Keratinocyte (primary cell): Measurements from ENCODE around the gene BAHCC1. TPM values are rescaled to one million over a fixed set of nuclear protein-coding genes. Genes with fewer than 3 reads are reported as not detected.

Experiments
- DNase-seq: peaks from one replicate; pipeline ENCODE4 v3.0.0-alpha.2; 2011; ENCODE audit warnings: low read depth, missing footprints, low spot score
- FAIRE-seq: peaks from 2 replicates; lab custom pipeline; 2011; peaks lifted over from hg19 to GRCh38; lab: Jason Lieb, UNC
- H2AFZ ChIP-seq: 2 replicates; pipeline ENCODE4 v1.6.0; 2012; ENCODE audit warnings: low read length, control low read depth, inconsistent platforms; ENCODE audit not compliant: control insufficient read depth
- H3K27ac ChIP-seq: 2 replicates; pipeline ENCODE4 v1.5.1; 2011; ENCODE audit warnings: low read length; ENCODE audit not compliant: control insufficient read depth, insufficient read depth
- H3K27me3 ChIP-seq: 3 replicates; pipeline ENCODE4 v1.6.0; 2011; ENCODE audit warnings: low read length; ENCODE audit not compliant: control insufficient read depth, insufficient read depth; ENCODE audit errors: extremely low read depth
- H3K36me3 ChIP-seq, 2 experiments: 2 replicates in 1 of 2; 3 replicates in 1 of 2; pipeline ENCODE4 v1.5.1; 2011; ENCODE audit warnings: low read length in 2 of 2, mild to moderate bottlenecking in 1 of 2; ENCODE audit not compliant: control insufficient read depth in 2 of 2, insufficient read depth in 2 of 2; ENCODE audit errors: extremely low read depth in 1 of 2
- H3K4me1 ChIP-seq: 3 replicates; pipeline ENCODE4 v1.5.1; 2011; ENCODE audit warnings: low read length; ENCODE audit not compliant: control insufficient read depth, insufficient read depth; ENCODE audit errors: extremely low read depth
- H3K4me2 ChIP-seq: 3 replicates; pipeline ENCODE4 v1.6.0; 2011; ENCODE audit warnings: low read depth, low read length; ENCODE audit not compliant: control insufficient read depth, insufficient read depth; ENCODE audit errors: extremely low read depth
- H3K4me3 ChIP-seq, 3 experiments: fragments of 200-600 bp in 1 of 3; sonication (generic) in 1 of 3; 2 replicates in 2 of 3; 3 replicates in 1 of 3; pipeline ENCODE4 v1.5.1; 2011 to 2016; ENCODE audit warnings: low read length in 3 of 3, mild to moderate bottlenecking in 3 of 3, control low read depth in 2 of 3, inconsistent platforms in 1 of 3, low read depth in 1 of 3, mixed read lengths in 1 of 3, mixed run types in 1 of 3, moderate library complexity in 1 of 3; ENCODE audit not compliant: control insufficient read depth in 2 of 3, insufficient read depth in 2 of 3; ENCODE audit errors: extremely low read depth in 1 of 3
- H3K79me2 ChIP-seq: 2 replicates; pipeline ENCODE4 v1.6.0; 2012; ENCODE audit warnings: low read length; ENCODE audit not compliant: control insufficient read depth, insufficient read depth
- H3K9ac ChIP-seq: 3 replicates; pipeline ENCODE4 v1.6.0; 2011; ENCODE audit warnings: low read length; ENCODE audit not compliant: control insufficient read depth, insufficient read depth; ENCODE audit errors: extremely low read depth
- H3K9me1 ChIP-seq: 3 replicates; pipeline ENCODE4 v1.6.0; 2011; ENCODE audit warnings: low read length; ENCODE audit not compliant: control insufficient read depth, insufficient read depth; ENCODE audit errors: extremely low read depth
- H3K9me3 ChIP-seq: 2 replicates; pipeline ENCODE4 v1.5.1; 2012; ENCODE audit warnings: low read depth, low read length; ENCODE audit not compliant: control insufficient read depth
- H4K20me1 ChIP-seq: 3 replicates; pipeline ENCODE4 v1.6.0; 2011; ENCODE audit warnings: low read length; ENCODE audit not compliant: control insufficient read depth, insufficient read depth; ENCODE audit errors: extremely low read depth
- EZH2 ChIP-seq: IDR thresholded peaks from one replicate; pipeline ENCODE4 v1.6.1; 2012; ENCODE audit warnings: inconsistent platforms, mild to moderate bottlenecking, low read length, moderate library complexity
- dilution Hi-C: fragments of 300-500 bp; cut with MboI; formaldehyde crosslinking; loops from one replicate; pipeline ENCODE4 v1.7.0; 2020; ENCODE audit warnings: low sequenced_read_pairs; ENCODE audit not compliant: extremely low pct_ligation_motif_present
- polyA plus RNA-seq, 5 experiments: library from polyadenylated mRNA; depleted of rRNA in 3 of 5; stranded (reverse) in 3 of 5; stranded (forward) in 1 of 5; unstranded in 1 of 5; fragments of >200 nt; gene quantifications; 1 replicate in 1 of 5; 2 replicates in 3 of 5; 3 replicates in 1 of 5; pipeline versions ENCODE4 v1.2.1 to v1.2.3, GENCODE V29; 2011 to 2012; ENCODE audit warnings: missing spikeins in 2 of 5, low read depth in 1 of 5, low replicate concordance in 1 of 5
- TF ChIP-seq, protein P1 (sequence below), 3 experiments: IDR thresholded peaks in 1 of 3; conservative IDR thresholded peaks in 1 of 3; optimal IDR thresholded peaks in 1 of 3; 2 replicates in 2 of 3; 3 replicates in 1 of 3; pipeline versions ENCODE3 to v1.5.1; 2011; ENCODE audit warnings: low read length in 3 of 3, mild to moderate bottlenecking in 3 of 3, moderate library complexity in 2 of 3, control low read depth in 1 of 3, inconsistent platforms in 1 of 3; ENCODE audit not compliant: insufficient read depth in 2 of 3; ENCODE audit errors: extremely low read depth in 1 of 3

BAHCC1 gene
- polyA plus RNA-seq, 1 donor (not counting 4 experiments of a cell fraction or from before 2014, with no cell fraction given) = 0.52 TPM

DNA sequence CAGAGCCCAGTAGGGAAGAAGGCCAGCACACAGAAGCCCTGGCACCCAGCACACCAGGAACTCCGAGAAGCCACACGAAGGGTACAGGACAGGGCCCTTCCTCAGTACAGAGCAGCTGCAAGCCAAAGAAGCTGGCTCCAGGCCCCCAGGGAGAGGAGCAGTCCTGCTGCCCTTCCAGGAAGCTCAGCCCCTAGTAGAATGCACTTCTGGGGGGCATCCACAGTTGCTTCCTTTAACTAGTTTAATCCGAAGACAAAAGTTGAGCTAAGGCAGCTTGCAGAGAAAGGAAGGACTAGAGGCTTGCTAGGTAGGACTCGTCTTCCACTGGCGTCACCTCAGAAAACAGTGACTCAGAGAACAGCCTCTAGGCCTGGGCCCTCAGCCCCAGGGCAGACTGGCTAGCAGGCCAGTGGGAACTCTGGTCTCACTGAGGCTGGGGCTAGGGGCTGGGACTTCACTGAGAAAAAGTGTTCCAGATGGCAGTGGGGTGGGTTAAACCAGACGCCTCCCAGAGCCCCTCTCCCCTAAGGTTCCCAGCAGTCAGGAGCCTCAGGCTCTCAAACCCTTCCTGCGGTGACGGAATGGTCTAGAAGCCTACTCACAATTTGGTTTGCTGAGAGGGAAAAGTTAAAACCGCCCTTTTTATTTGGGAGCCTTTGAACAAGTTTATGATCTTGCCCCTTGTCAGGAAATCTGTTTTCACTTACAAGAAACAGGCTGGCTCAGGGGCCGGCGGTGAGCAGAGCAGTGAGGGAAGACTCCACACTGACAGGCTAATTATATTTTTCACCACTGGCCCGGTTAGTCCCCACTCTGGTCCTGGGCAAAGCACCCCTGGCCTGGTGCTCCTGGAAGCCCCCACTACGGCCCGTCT lies 75.9 kb downstream of the BAHCC1 start:
- H3K27ac ChIP-seq = no peak overlapping the region
- no peaks in the 10 kb centered on the region for H3K79me2 ChIP-seq
- no peak overlapping the region for H2AFZ ChIP-seq
- no peak overlapping the region for H3K4me3 ChIP-seq
- no peak overlapping the region for H3K9ac ChIP-seq
- TF ChIP-seq, protein P1, sequence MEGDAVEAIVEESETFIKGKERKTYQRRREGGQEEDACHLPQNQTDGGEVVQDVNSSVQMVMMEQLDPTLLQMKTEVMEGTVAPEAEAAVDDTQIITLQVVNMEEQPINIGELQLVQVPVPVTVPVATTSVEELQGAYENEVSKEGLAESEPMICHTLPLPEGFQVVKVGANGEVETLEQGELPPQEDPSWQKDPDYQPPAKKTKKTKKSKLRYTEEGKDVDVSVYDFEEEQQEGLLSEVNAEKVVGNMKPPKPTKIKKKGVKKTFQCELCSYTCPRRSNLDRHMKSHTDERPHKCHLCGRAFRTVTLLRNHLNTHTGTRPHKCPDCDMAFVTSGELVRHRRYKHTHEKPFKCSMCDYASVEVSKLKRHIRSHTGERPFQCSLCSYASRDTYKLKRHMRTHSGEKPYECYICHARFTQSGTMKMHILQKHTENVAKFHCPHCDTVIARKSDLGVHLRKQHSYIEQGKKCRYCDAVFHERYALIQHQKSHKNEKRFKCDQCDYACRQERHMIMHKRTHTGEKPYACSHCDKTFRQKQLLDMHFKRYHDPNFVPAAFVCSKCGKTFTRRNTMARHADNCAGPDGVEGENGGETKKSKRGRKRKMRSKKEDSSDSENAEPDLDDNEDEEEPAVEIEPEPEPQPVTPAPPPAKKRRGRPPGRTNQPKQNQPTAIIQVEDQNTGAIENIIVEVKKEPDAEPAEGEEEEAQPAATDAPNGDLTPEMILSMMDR (optimal IDR thresholded peaks at IDR 0.05 in 1 of 3, IDR thresholded peaks at IDR 0.05 in 1 of 3, conservative IDR thresholded peaks at IDR 0.05 in 1 of 3; ENCODE audit: extremely low read depth in 1 of 3, insufficient read depth in 2 of 3, low read length in 3 of 3) = no peak
- TF ChIP-seq EZH2 = no peak
- H3K9me1 ChIP-seq = no peaks in the 10 kb centered on the region
- no peaks in the 10 kb centered on the region for H4K20me1 ChIP-seq
- dilution Hi-C loops = no loop called here
- no peaks in the 10 kb centered on the region for H3K36me3 ChIP-seq
- no peaks in the 10 kb centered on the region for H3K9me3 ChIP-seq
- DNase-seq (no peak), FAIRE-seq (no peak)
- no peaks in the 10 kb centered on the region for H3K4me1 ChIP-seq
- no peak overlapping the region for H3K4me2 ChIP-seq
- no peaks in the 10 kb centered on the region for H3K27me3 ChIP-seq

DNA sequence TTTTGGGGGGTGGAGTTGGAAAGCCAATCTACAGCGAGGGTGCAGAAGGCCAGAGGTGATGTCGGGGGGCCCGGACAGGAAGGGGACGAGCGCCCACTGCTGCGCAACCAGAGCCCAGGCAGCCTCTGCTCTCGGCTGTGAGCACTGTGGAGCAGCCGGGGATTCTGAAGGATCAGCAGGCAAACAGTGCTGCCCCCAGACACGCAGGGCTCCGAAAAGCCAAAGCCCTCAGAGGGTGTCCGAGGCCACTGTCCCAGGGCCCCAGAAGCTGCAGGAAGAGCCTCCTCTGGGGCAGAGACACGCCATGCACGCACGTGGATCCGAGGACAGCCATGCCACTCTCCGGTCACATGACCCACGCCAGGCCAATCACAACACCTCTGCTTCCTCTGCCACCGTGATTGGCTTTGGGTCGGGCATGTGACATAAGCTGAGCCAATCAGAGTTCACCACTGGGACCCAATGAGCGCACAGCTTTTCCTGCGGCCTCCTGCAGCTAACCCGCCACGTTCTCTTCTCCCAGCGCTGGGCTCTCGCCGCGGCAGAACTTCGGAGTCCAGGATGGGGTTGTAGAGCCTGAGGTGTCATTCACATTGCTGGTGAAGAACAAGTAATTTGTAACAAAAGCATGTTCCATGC lies 76.7 kb downstream of the BAHCC1 start:
- Histone ChIP-seq H3K27ac (no peak overlapping the region), H3K9ac (no peak overlapping the region), H3K79me2 (no peaks in the 10 kb centered on the region), H3K4me1 (no peaks in the 10 kb centered on the region), H3K4me3 (no peak overlapping the region), H3K9me3 (no peaks in the 10 kb centered on the region), H3K9me1 (no peaks in the 10 kb centered on the region), H4K20me1 (no peaks in the 10 kb centered on the region), H2AFZ (no peak overlapping the region), H3K4me2 (no peak overlapping the region), H3K36me3 (no peaks in the 10 kb centered on the region), H3K27me3 (no peaks in the 10 kb centered on the region)
- no peak for TF ChIP-seq EZH2
- TF ChIP-seq, protein P1 (optimal IDR thresholded peaks at IDR 0.05 in 1 of 3, IDR thresholded peaks at IDR 0.05 in 1 of 3, conservative IDR thresholded peaks at IDR 0.05 in 1 of 3; ENCODE audit: extremely low read depth in 1 of 3, insufficient read depth in 2 of 3, low read length in 3 of 3) = no peak
- FAIRE-seq = no peak
- no peak for DNase-seq
- dilution Hi-C loops = no loop called here
